Natural killer cell (primary cell): Measurements from ENCODE around the gene POGLUT2. TPM values are rescaled to one million over a fixed set of nuclear protein-coding genes. Genes with fewer than 3 reads are reported as not detected.

ENCODE experiments used
- ATAC-seq, 3 donors: fragments of 150-1000 bp in 2 of 3; fragments of 200-7000 bp in 1 of 3; cut with Tn5 transposase; 1 replicate in 1 of 3; 2 replicates in 2 of 3; pipeline ENCODE4 v1.10.0; 2021; ENCODE audit warnings: mild to moderate bottlenecking in 2 of 3, moderate library complexity in 2 of 3
- DNase-seq, 2 donors: peaks; one replicate each; pipeline versions ENCODE4 v3.0.0 to v3.0.0-alpha.2; 2013 to 2021; ENCODE audit warnings: mixed read lengths in 1 of 2
- H3K27ac ChIP-seq: one replicate; pipeline ENCODE4 v1.5.1; 2013; ENCODE audit warnings: mild to moderate bottlenecking, low read length
- H3K27me3 ChIP-seq: one replicate; pipeline ENCODE4 v1.6.1; 2013; ENCODE audit warnings: low read length; ENCODE audit not compliant: control insufficient read depth, insufficient read depth
- H3K36me3 ChIP-seq: one replicate; pipeline ENCODE4 v1.6.1; 2013; ENCODE audit warnings: low read length; ENCODE audit not compliant: control insufficient read depth, insufficient read depth
- H3K4me1 ChIP-seq: one replicate; pipeline ENCODE4 v1.6.1; 2013; ENCODE audit warnings: low read length; ENCODE audit not compliant: control insufficient read depth, insufficient read depth
- H3K4me3 ChIP-seq: one replicate; pipeline ENCODE4 v1.5.1; 2013; ENCODE audit warnings: low read length
- H3K9me3 ChIP-seq: one replicate; pipeline ENCODE4 v1.6.1; 2013; ENCODE audit warnings: low read length; ENCODE audit not compliant: control insufficient read depth, insufficient read depth
- H3K27ac Mint-ChIP-seq, 2 donors: one replicate each; pipeline ENCODE4 v1.8.0; 2022; ENCODE audit warnings: mild to moderate bottlenecking in 2 of 2, mixed read lengths in 2 of 2, moderate library complexity in 1 of 2
- H3K27me3 Mint-ChIP-seq, 2 donors: one replicate each; pipeline ENCODE4 v1.8.0; 2022; ENCODE audit warnings: low read depth in 2 of 2, mixed read lengths in 2 of 2
- H3K36me3 Mint-ChIP-seq: one replicate; pipeline ENCODE4 v1.8.0; 2022; ENCODE audit warnings: mixed read lengths
- H3K4me1 Mint-ChIP-seq, 2 donors: one replicate each; pipeline ENCODE4 v1.8.0; 2022; ENCODE audit warnings: mixed read lengths in 2 of 2
- H3K4me3 Mint-ChIP-seq: one replicate; pipeline ENCODE4 v1.8.0; 2022; ENCODE audit warnings: mild to moderate bottlenecking, moderate library complexity, mixed read lengths
- H3K9me3 Mint-ChIP-seq, 2 donors: one replicate each; pipeline ENCODE4 v1.8.0; 2022; ENCODE audit warnings: mixed read lengths in 2 of 2
- WGBS: methylation state at CpG from one replicate; pipeline ENCODE4 v1.1.7; 2013; ENCODE audit warnings: missing lambda C conversion rate; ENCODE audit not compliant: insufficient coverage; 5-methylcytosine and 5-hydroxymethylcytosine counted together
- intact Hi-C: fragments of 100-400 bp; cut with micrococcal nuclease; formaldehyde crosslinking; loops from one replicate; pipeline ENCODE4 v1.14.2; 2022
- total RNA-seq, 4 donors: library from RNA; stranded (reverse); fragments of 120-200 nt in 1 of 4; gene quantifications; one replicate each; pipeline versions ENCODE4 v1.2.3 to v1.2.4, GENCODE V29; 2013 to 2022
- TF ChIP-seq, protein P1 (sequence below): fragments of 200-600 bp; IDR thresholded peaks from one replicate; pipeline ENCODE4 v1.8.0; 2022; ENCODE audit warnings: antibody characterized with exemption

POGLUT2 gene
- total RNA-seq, 3 donors from 2014 or later (not counting 1 experiment from before 2014, with no cell fraction given): 0.28 to 5.1 (median 0.53) TPM

DNA sequence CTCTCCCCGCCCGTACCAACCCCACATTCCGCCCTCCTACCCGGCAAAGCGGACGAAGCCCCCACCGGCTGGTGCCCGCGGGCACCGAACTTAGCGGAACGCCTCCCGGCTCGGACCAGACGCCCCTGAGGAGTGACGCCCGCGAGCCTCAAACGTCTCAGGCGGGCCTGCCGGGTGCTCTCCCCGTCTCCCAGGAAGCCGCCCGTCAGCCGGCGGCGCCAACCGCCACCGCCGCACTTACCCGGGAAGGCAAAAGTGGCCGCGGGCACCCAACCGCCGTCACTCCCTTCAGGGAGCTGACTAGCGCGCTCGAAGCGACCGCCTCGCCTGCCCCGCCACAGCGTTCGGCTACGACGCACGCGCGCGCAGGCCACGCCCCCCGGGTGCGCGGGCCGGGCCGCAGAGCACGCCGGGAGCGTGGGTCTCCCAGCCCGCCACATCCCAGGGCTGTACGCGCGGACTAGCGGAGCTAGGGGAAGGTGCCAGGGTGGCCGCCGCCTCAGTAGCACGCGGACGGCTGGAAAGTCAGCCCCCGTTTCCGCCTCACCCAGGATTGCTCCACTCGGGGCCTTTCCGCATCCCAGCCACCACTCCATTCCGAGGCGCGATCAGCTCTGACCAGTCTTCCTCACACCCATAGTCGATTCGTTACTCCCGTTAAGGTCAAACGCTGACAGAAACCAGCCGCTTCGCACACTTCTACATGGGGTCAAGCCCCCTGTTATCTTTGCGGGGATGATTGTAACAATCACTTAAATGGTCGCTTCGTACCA is 25.1 kb downstream of the POGLUT2 start, which contains the start of gene TEX30:
Gene TEX30, minus strand, starts transcription at position 346 of the 773 bp plus-strand sequence. CDS start 3,760 bp downstream, outside the sequence.
- Mint-ChIP-seq H3K9me3 (no peaks in the 10 kb centered on the region), H3K27me3 (no peaks in the 10 kb centered on the region), H3K4me1 (peaks cover 38 to 46% of the 10 kb centered on the region in 2 donors), H3K27ac (peak within 1 kb of the TSS; percentile 90 to 96), H3K4me3 (peak within 1 kb of the TSS; percentile 93), H3K36me3 (no peaks in the 10 kb centered on the region)
- H3K4me1 ChIP-seq: peaks cover 30% of the 10 kb centered on the region
- no peaks in the 10 kb centered on the region for H3K9me3 ChIP-seq
- TF ChIP-seq, protein P1, sequence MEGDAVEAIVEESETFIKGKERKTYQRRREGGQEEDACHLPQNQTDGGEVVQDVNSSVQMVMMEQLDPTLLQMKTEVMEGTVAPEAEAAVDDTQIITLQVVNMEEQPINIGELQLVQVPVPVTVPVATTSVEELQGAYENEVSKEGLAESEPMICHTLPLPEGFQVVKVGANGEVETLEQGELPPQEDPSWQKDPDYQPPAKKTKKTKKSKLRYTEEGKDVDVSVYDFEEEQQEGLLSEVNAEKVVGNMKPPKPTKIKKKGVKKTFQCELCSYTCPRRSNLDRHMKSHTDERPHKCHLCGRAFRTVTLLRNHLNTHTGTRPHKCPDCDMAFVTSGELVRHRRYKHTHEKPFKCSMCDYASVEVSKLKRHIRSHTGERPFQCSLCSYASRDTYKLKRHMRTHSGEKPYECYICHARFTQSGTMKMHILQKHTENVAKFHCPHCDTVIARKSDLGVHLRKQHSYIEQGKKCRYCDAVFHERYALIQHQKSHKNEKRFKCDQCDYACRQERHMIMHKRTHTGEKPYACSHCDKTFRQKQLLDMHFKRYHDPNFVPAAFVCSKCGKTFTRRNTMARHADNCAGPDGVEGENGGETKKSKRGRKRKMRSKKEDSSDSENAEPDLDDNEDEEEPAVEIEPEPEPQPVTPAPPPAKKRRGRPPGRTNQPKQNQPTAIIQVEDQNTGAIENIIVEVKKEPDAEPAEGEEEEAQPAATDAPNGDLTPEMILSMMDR: no peak
- intact Hi-C loops: loop anchor here (1.0 kb wide), 3 partner anchors 27 to 177 kb away; partner anchors contain the start of gene TPP2
- 3% methylated on average over 85 of the region's 85 CpGs for WGBS
- no peaks in the 10 kb centered on the region for H3K27me3 ChIP-seq
- H3K27ac ChIP-seq: peak within 1 kb of the TSS; percentile 86
- DNase-seq (peak; percentile 88 to 93), ATAC-seq (peak; percentile 91 to 98 (median 92))
- H3K36me3 ChIP-seq: no peaks in the 10 kb centered on the region
- H3K4me3 ChIP-seq: peak within 1 kb of the TSS; percentile 83

DNA sequence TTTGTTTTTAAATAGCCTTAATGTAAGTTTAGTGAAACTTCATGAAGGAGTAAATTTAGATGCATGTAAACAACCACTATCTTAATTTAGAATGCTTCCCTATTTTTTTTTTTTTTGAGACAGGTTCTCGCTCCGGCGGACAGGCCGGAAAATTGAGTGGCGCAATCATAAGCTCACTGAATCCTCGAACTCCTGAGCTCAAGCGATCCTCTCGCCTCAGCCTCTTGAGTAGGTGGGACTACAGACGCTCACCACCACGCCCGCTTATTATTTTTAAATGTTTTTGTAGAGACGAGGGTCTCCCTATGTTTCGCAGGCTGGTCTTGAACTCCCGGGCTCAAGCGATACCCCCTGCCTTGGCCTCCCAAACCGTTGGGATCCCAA is 26.7 kb downstream of the POGLUT2 start:
- H3K4me3 Mint-ChIP-seq: peak overlapping the region; percentile 93
- 92% methylated on average over 16 of the region's 16 CpGs for WGBS
- no peak overlapping the region for H3K4me3 ChIP-seq
- no peak overlapping the region for H3K27ac ChIP-seq
- no peaks in the 10 kb centered on the region for H3K27me3 ChIP-seq
- intact Hi-C loops: no loop called here
- peak overlapping the region in 1 of 2 donors; percentile 96 for H3K27ac Mint-ChIP-seq
- H3K27me3 Mint-ChIP-seq: no peaks in the 10 kb centered on the region
- H3K9me3 ChIP-seq: no peaks in the 10 kb centered on the region
- ATAC-seq (no peak), DNase-seq (no peak)
- peaks cover 32 to 45% of the 10 kb centered on the region in 2 donors for H3K4me1 Mint-ChIP-seq
- TF ChIP-seq, protein P1: no peak
- no peaks in the 10 kb centered on the region for H3K9me3 Mint-ChIP-seq
- peaks cover 4% of the 10 kb centered on the region for H3K36me3 ChIP-seq
- H3K4me1 ChIP-seq: peaks cover 30% of the 10 kb centered on the region
- H3K36me3 Mint-ChIP-seq: no peaks in the 10 kb centered on the region

DNA sequence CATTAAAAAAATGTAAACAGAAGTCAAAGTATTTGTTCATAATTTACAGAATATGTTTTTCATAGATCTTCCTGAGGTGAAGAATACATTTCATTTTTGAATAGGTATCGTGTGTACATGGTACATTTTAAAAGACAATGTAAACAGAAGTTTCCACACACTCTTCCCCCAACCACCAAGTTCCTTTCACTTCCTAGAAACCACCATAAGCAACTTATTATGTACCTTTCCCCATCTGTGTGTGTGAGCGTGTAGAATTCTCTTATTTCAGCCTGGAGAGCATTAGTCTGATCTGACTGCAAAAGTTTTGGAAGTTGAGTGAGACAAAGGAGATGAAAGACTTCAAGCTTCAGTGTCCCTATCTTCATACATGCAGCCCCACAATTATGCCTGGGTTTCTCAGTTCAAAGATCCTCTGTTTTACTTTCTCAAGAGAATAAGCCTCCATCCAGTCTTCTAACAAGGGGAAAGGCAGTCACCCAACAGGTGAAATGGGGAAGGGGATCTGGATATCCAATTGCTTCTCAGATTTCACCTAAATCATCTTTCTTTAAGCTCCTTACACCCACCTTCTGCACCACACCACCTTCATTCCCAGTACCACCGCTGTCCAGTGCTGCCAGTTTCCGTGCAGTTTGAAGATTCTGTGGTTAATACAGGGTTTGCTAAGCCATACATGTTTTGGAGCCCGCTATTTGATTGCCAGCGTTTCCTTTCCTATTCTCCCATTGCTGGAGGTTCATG is 27.3 kb downstream of the POGLUT2 start:
- Histone ChIP-seq H3K27ac (no peak overlapping the region), H3K9me3 (no peaks in the 10 kb centered on the region), H3K4me3 (no peak overlapping the region), H3K36me3 (peaks cover 9% of the 10 kb centered on the region), H3K4me1 (peaks cover 30% of the 10 kb centered on the region), H3K27me3 (no peaks in the 10 kb centered on the region)
- ATAC-seq (no peak), DNase-seq (no peak)
- TF ChIP-seq, protein P1: no peak
- Mint-ChIP-seq H3K27ac (no peak overlapping the region), H3K9me3 (no peaks in the 10 kb centered on the region), H3K36me3 (no peaks in the 10 kb centered on the region), H3K4me3 (peak overlapping the region; percentile 93), H3K27me3 (no peaks in the 10 kb centered on the region), H3K4me1 (peaks cover 30 to 45% of the 10 kb centered on the region in 2 donors)
- intact Hi-C loops: no loop called here
- WGBS: 89% methylated on average over 3 of the region's 6 CpGs
